ENCODE measurements around the gene POLD4. TPM values are rescaled to one million over a fixed set of nuclear protein-coding genes. Genes with fewer than 3 reads are reported as not detected.

Gene POLD4
- polyA plus RNA-seq, 1 experiment = 119 TPM

- no peaks in the 10 kb centered on the region; the same call in 1 of the 2 replicates for H3K27me3 ChIP-seq (ENCODE audit: control insufficient read depth, insufficient read depth, low read length)
- peaks cover 10% of the 10 kb centered on the region for H3K36me3 ChIP-seq (ENCODE audit: control insufficient read depth, insufficient read depth, low read length)
- no peak for DNase-seq (ENCODE audit: low read depth)
- TF ChIP-seq CTCF (IDR thresholded peaks at IDR 0.05; ENCODE audit: insufficient read depth, low read depth, low read length) = no peak
- ChIA-PET POLR2A (interaction anchor here (0.6 to 1.5 kb wide), 2 partner anchors 9 to 46 kb away, joined by 6 to 9 read pairs; partner anchors contain the start of gene PPP1CA), CTCF (interaction anchor here (0.7 to 24.6 kb wide), 9 partner anchors 10 to 191 kb away, joined by 3 to 892 read pairs (median 7); partner anchors contain the start of genes GSTP1, POLD4, PPP1CA and TMEM134)
- peak overlapping the region; percentile 92 for H3K4me3 ChIP-seq (ENCODE audit: low read depth, low read length)
Measured at GRCh38 chr11:67392183-67392715, 38.9 kb upstream of the POLD4 start.

GRCh38 chr11:67391304-67392182, 38.2 kb upstream of the POLD4 start, which contains the start of gene RAD9A:
TSS of gene RAD9A (plus strand) at chr11:67391986. CDS start at chr11:67392045, 59 bp downstream.
- CTCF ChIA-PET = interaction anchor here (0.7 to 24.6 kb wide), 11 partner anchors 10 to 192 kb away, joined by 3 to 892 read pairs (median 5); partner anchors contain the start of genes GSTP1, PITPNM1, POLD4 and PPP1CA
- no peak for TF ChIP-seq CTCF (IDR thresholded peaks at IDR 0.05; ENCODE audit: insufficient read depth, low read depth, low read length)
- no peaks in the 10 kb centered on the region; the same call in 1 of the 2 replicates for H3K27me3 ChIP-seq (ENCODE audit: control insufficient read depth, insufficient read depth, low read length)
- POLR2A ChIA-PET = interaction anchor here (0.6 to 1.5 kb wide), 3 partner anchors 10 to 46 kb away, joined by 3 to 9 read pairs (median 6); partner anchors contain the start of genes CLCF1 and PPP1CA
- H3K4me3 ChIP-seq (ENCODE audit: low read depth, low read length) = peak within 1 kb of the TSS; percentile 92
- no peak for DNase-seq (ENCODE audit: low read depth)
- H3K36me3 ChIP-seq (ENCODE audit: control insufficient read depth, insufficient read depth, low read length) = peaks cover 10% of the 10 kb centered on the region

GRCh38 chr11:67390947-67391303, 37.6 kb upstream of the POLD4 start:
- Histone ChIP-seq H3K27me3 (ENCODE audit: control insufficient read depth, insufficient read depth, low read length) (no peaks in the 10 kb centered on the region; the same call in 1 of the 2 replicates), H3K36me3 (ENCODE audit: control insufficient read depth, insufficient read depth, low read length) (peaks cover 6% of the 10 kb centered on the region), H3K4me3 (ENCODE audit: low read depth, low read length) (peak overlapping the region; percentile 92)
- ChIA-PET POLR2A (interaction anchor here (1.5 kb wide), 1 partner anchor 11 kb away, joined by 9 read pairs; the partner anchor contains the start of gene PPP1CA), CTCF (interaction anchor here (0.6 to 24.6 kb wide), 10 partner anchors 9 to 192 kb away, joined by 3 to 892 read pairs (median 6); partner anchors contain the start of genes GSTP1, PITPNM1, POLD4 and PPP1CA)
- no peak for DNase-seq (ENCODE audit: low read depth)
- TF ChIP-seq CTCF (IDR thresholded peaks at IDR 0.05; ENCODE audit: insufficient read depth, low read depth, low read length) = no peak

GRCh38 chr11:67389477-67389876, 36.1 kb upstream of the POLD4 start:
- no peak for DNase-seq (ENCODE audit: low read depth)
- CTCF ChIA-PET = interaction anchor here (0.6 to 24.6 kb wide), 9 partner anchors 10 to 127 kb away, joined by 3 to 892 read pairs (median 3); partner anchors contain the start of genes CLCF1, POLD4 and PPP1CA
- peak; percentile 60 for TF ChIP-seq CTCF (IDR thresholded peaks at IDR 0.05; ENCODE audit: insufficient read depth, low read depth, low read length)
- Histone ChIP-seq H3K27me3 (ENCODE audit: control insufficient read depth, insufficient read depth, low read length) (no peaks in the 10 kb centered on the region; the same call in 1 of the 2 replicates), H3K4me3 (ENCODE audit: low read depth, low read length) (no peak overlapping the region), H3K36me3 (ENCODE audit: control insufficient read depth, insufficient read depth, low read length) (peaks cover 3% of the 10 kb centered on the region; the same call in 1 of the 2 replicates)
- POLR2A ChIA-PET = no interaction called here

Data from BJ (cell line).